Neural cell (in vitro differentiated cells): ENCODE results near the gene FHL1. TPM values are rescaled to one million over a fixed set of nuclear protein-coding genes. Genes with fewer than 3 reads are reported as not detected.
"Not testable (repeated sequence)": the region's sequence is repeated elsewhere in the genome, so short reads cannot be mapped to it uniquely, and the experiment has no call there.

Experiments used
- H2AFZ ChIP-seq: fragments of 200-600, 300-800 bp; sonication (generic), shearing (Covaris generic); 2 replicates; pipeline ENCODE4 v1.6.0; 2014; ENCODE audit warnings: low read depth, mild to moderate bottlenecking, antibody characterized with exemption, low read length, moderate library complexity
- H3F3A ChIP-seq: fragments of 200-600 bp; shearing (Covaris generic); 2 replicates; pipeline ENCODE4 v1.6.1; 2016; ENCODE audit warnings: mild to moderate bottlenecking, moderate library complexity, mixed read lengths, antibody characterized with exemption, low read length; ENCODE audit not compliant: insufficient read depth, poor library complexity, severe bottlenecking
- H3K27ac ChIP-seq: fragments of 200-600, 300-800 bp; sonication (generic), shearing (Covaris generic); 2 replicates; pipeline ENCODE4 v1.5.1; 2014; ENCODE audit warnings: mild to moderate bottlenecking, low read length, moderate library complexity
- H3K27me3 ChIP-seq: fragments of 300-800, 200-600 bp; sonication (generic), shearing (Covaris generic); 2 replicates; pipeline ENCODE4 v1.6.0; 2014; ENCODE audit warnings: mild to moderate bottlenecking, low read depth, low read length, moderate library complexity; ENCODE audit not compliant: insufficient read depth
- H3K36me3 ChIP-seq: fragments of 300-800, 200-600 bp; sonication (generic), shearing (Covaris generic); 2 replicates; pipeline ENCODE4 v1.5.1; 2014; ENCODE audit warnings: mild to moderate bottlenecking, antibody characterized with exemption, low read length, moderate library complexity; ENCODE audit not compliant: insufficient read depth
- H3K4me2 ChIP-seq: fragments of 300-800, 200-600 bp; sonication (generic), shearing (Covaris generic); 2 replicates; pipeline ENCODE4 v1.6.0; 2014; ENCODE audit warnings: mild to moderate bottlenecking, low read length
- H3K4me3 ChIP-seq: fragments of 300-800, 200-600 bp; sonication (generic), shearing (Covaris generic); 2 replicates; pipeline ENCODE4 v1.5.1; 2014; ENCODE audit warnings: mild to moderate bottlenecking, low read length, moderate library complexity
- H3K79me2 ChIP-seq: fragments of 200-600 bp; shearing (Covaris generic); replicated peaks from 2 replicates; pipeline ENCODE4 v1.6.0; 2014; ENCODE audit warnings: mild to moderate bottlenecking, low read length, moderate library complexity; ENCODE audit not compliant: insufficient read depth
- H3K9ac ChIP-seq: fragments of 300-800, 200-600 bp; sonication (generic), shearing (Covaris generic); 2 replicates; pipeline ENCODE4 v1.6.1; 2016; ENCODE audit warnings: mild to moderate bottlenecking, low read length, mixed read lengths
- H3K9me2 ChIP-seq: fragments of 200-600 bp; shearing (Covaris generic); 2 replicates; pipeline ENCODE4 v1.6.1; 2016; ENCODE audit warnings: mild to moderate bottlenecking, low read length, mixed read lengths; ENCODE audit not compliant: insufficient read depth
- H3K9me3 ChIP-seq: fragments of 200-600, 300-800 bp; sonication (generic), shearing (Covaris generic); 2 replicates; pipeline ENCODE4 v1.6.1; 2016; ENCODE audit warnings: mild to moderate bottlenecking, mixed run types, low read length, moderate library complexity, mixed read lengths
- H4K20me1 ChIP-seq: fragments of 200-600 bp; shearing (Covaris generic); 2 replicates; pipeline ENCODE4 v1.6.1; 2016; ENCODE audit warnings: mild to moderate bottlenecking, mixed run types; ENCODE audit not compliant: insufficient read depth
- EP300 ChIP-seq: fragments of 450-650 bp; conservative IDR thresholded peaks from 2 replicates; pipeline ENCODE4 v1.6.1; 2014; ENCODE audit warnings: antibody characterized with exemption, mild to moderate bottlenecking, moderate library complexity; ENCODE audit not compliant: poor library complexity, severe bottlenecking
- EZH2 ChIP-seq: fragments of 200-600, 300-800 bp; shearing (Covaris generic), sonication (generic); IDR thresholded peaks from 2 replicates; pipeline ENCODE4 v1.6.1; 2014; ENCODE audit warnings: antibody characterized with exemption, low read length, borderline replicate concordance, mild to moderate bottlenecking; ENCODE audit not compliant: insufficient read depth, poor library complexity, severe bottlenecking
- MXI1 ChIP-seq: fragments of 450-650 bp; conservative IDR thresholded peaks from 2 replicates; pipeline ENCODE4 v1.6.1; 2014; ENCODE audit warnings: antibody characterized with exemption, mild to moderate bottlenecking; ENCODE audit not compliant: poor library complexity, severe bottlenecking
- POLR2AphosphoS5 ChIP-seq: IDR thresholded peaks from 2 replicates; pipeline ENCODE4 v1.6.1; 2012
- RAD21 ChIP-seq: fragments of 450-650 bp; conservative IDR thresholded peaks from 2 replicates; pipeline ENCODE4 v1.6.1; 2014; ENCODE audit warnings: antibody characterized with exemption, mild to moderate bottlenecking, moderate library complexity
- SMC3 ChIP-seq: fragments of 450-650 bp; conservative IDR thresholded peaks from 2 replicates; pipeline ENCODE4 v1.6.1; 2014; ENCODE audit warnings: antibody characterized with exemption, mild to moderate bottlenecking, moderate library complexity; ENCODE audit not compliant: poor library complexity
- TAF1 ChIP-seq: IDR thresholded peaks from 2 replicates; pipeline ENCODE4 v1.6.1; 2012; ENCODE audit warnings: low read depth
- polyA plus RNA-seq: library from polyadenylated mRNA; depleted of rRNA; stranded (reverse); fragments of >200 nt; gene quantifications from 2 replicates; pipeline ENCODE4 v1.2.3, GENCODE V29; 2014
- TF ChIP-seq, protein P1 (sequence below): IDR thresholded peaks from 2 replicates; pipeline ENCODE4 v1.6.1; 2012; ENCODE audit warnings: borderline replicate concordance
- TF ChIP-seq, protein P2 (sequence below): fragments of 450-650 bp; IDR thresholded peaks from 2 replicates; pipeline ENCODE4 v1.5.1; 2014; ENCODE audit warnings: antibody characterized with exemption, mild to moderate bottlenecking, moderate library complexity; ENCODE audit not compliant: poor library complexity, severe bottlenecking

Gene FHL1
- polyA plus RNA-seq, 1 donor from 2014 or later, result 235 TPM

DNA sequence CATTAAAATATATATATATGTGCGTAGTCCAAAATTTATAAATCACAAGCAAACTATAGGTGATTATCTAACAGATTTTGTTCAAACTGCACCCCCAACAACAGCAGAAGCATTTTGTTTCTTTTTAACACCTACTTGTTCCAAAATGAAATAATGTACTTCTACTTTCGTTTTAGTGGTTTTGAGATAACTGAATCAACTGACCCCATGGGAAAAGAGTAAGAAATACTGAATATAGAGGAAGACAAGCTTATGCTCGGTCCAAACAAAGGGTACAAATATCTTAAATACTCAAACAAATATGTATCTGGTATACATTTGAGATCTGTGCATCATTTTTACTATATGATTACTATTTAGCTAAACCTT is 81.5 kb downstream of the FHL1 start:
- H3K36me3 ChIP-seq, result no peaks in the 10 kb centered on the region
- H3K27ac ChIP-seq, result no peak overlapping the region
- no peaks in the 10 kb centered on the region for H3K9me3 ChIP-seq
- TF ChIP-seq EZH2 (no peak), POLR2AphosphoS5 (no peak), EP300 (no peak), SMC3 (no peak), TAF1 (no peak), RAD21 (no peak), MXI1 (no peak)
- TF ChIP-seq, protein P1, sequence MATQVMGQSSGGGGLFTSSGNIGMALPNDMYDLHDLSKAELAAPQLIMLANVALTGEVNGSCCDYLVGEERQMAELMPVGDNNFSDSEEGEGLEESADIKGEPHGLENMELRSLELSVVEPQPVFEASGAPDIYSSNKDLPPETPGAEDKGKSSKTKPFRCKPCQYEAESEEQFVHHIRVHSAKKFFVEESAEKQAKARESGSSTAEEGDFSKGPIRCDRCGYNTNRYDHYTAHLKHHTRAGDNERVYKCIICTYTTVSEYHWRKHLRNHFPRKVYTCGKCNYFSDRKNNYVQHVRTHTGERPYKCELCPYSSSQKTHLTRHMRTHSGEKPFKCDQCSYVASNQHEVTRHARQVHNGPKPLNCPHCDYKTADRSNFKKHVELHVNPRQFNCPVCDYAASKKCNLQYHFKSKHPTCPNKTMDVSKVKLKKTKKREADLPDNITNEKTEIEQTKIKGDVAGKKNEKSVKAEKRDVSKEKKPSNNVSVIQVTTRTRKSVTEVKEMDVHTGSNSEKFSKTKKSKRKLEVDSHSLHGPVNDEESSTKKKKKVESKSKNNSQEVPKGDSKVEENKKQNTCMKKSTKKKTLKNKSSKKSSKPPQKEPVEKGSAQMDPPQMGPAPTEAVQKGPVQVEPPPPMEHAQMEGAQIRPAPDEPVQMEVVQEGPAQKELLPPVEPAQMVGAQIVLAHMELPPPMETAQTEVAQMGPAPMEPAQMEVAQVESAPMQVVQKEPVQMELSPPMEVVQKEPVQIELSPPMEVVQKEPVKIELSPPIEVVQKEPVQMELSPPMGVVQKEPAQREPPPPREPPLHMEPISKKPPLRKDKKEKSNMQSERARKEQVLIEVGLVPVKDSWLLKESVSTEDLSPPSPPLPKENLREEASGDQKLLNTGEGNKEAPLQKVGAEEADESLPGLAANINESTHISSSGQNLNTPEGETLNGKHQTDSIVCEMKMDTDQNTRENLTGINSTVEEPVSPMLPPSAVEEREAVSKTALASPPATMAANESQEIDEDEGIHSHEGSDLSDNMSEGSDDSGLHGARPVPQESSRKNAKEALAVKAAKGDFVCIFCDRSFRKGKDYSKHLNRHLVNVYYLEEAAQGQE, result no peak
- TF ChIP-seq, protein P2, sequence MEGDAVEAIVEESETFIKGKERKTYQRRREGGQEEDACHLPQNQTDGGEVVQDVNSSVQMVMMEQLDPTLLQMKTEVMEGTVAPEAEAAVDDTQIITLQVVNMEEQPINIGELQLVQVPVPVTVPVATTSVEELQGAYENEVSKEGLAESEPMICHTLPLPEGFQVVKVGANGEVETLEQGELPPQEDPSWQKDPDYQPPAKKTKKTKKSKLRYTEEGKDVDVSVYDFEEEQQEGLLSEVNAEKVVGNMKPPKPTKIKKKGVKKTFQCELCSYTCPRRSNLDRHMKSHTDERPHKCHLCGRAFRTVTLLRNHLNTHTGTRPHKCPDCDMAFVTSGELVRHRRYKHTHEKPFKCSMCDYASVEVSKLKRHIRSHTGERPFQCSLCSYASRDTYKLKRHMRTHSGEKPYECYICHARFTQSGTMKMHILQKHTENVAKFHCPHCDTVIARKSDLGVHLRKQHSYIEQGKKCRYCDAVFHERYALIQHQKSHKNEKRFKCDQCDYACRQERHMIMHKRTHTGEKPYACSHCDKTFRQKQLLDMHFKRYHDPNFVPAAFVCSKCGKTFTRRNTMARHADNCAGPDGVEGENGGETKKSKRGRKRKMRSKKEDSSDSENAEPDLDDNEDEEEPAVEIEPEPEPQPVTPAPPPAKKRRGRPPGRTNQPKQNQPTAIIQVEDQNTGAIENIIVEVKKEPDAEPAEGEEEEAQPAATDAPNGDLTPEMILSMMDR, result no peak
- H3K27me3 ChIP-seq, result no peaks in the 10 kb centered on the region
- no peak overlapping the region for H3K4me3 ChIP-seq
- H3K9me2 ChIP-seq, result no peaks in the 10 kb centered on the region
- H3K4me2 ChIP-seq, result no peak overlapping the region
- no peak overlapping the region for H2AFZ ChIP-seq
- no peak overlapping the region for H3K9ac ChIP-seq
- H3K79me2 ChIP-seq, result no peaks in the 10 kb centered on the region
- no peaks in the 10 kb centered on the region for H4K20me1 ChIP-seq
- H3F3A ChIP-seq, result no peaks in the 10 kb centered on the region

DNA sequence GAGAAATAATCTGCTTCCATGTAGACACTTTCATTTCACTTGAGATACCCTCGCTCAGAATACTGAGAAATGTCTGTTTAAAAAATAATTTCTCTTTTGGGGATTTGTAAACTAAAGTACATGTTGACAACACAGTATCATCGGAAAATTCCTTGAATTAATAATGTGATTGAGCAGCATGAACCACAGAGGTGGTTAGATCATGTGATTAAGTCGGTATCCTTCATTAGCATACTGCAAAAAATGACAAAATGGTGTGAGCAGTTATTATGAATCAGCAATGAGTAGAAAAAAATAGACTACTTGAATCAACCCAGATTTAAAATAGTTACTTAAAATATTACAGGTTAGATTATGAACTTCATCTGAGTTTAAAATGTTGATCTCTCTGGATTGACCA is 89.7 kb downstream of the FHL1 start:
- TF ChIP-seq, protein P2, result no peak
- TF ChIP-seq EP300, result no peak
- Histone ChIP-seq H3K27me3 (no peaks in the 10 kb centered on the region), H3K4me2 (no peak overlapping the region), H3K27ac (no peak overlapping the region), H3K9me3 (no peaks in the 10 kb centered on the region), H2AFZ (no peak overlapping the region), H3K9ac (no peak overlapping the region), H3K36me3 (no peaks in the 10 kb centered on the region), H4K20me1 (no peaks in the 10 kb centered on the region), H3K9me2 (no peaks in the 10 kb centered on the region), H3K79me2 (no peaks in the 10 kb centered on the region), H3K4me3 (no peak overlapping the region), H3F3A (no peaks in the 10 kb centered on the region)

DNA sequence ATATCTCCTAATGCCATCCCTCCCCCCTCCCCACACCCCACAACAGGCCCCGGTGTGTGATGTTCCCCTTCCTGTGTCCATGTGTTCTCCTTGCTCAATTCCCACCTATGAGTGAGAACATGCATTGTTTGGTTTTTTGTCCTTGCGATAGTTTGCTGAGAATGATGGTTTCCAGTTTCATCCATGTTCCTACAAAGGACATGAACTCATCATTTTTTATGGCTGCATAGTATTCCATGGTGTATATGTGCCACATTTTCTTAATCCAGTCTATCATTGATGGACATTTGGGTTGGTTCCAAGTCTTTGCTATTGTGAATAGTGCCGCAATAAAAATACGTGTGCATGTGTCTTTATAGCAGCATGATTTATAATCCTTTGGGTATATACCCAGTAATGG is 90.5 kb downstream of the FHL1 start:
- not testable (repeated sequence) for H4K20me1 ChIP-seq, H3F3A ChIP-seq, H3K9me3 ChIP-seq, H3K27ac ChIP-seq, H3K9ac ChIP-seq, H3K9me2 ChIP-seq, H3K36me3 ChIP-seq, H3K79me2 ChIP-seq, H3K4me3 ChIP-seq, H3K27me3 ChIP-seq, H3K4me2 ChIP-seq, H2AFZ ChIP-seq
